ENCODE data around the gene DKKL1.
"Not testable (repeated sequence)": the region's sequence is repeated elsewhere in the genome, so short reads cannot be mapped to it uniquely, and the experiment has no call there.

Gene DKKL1

DNA sequence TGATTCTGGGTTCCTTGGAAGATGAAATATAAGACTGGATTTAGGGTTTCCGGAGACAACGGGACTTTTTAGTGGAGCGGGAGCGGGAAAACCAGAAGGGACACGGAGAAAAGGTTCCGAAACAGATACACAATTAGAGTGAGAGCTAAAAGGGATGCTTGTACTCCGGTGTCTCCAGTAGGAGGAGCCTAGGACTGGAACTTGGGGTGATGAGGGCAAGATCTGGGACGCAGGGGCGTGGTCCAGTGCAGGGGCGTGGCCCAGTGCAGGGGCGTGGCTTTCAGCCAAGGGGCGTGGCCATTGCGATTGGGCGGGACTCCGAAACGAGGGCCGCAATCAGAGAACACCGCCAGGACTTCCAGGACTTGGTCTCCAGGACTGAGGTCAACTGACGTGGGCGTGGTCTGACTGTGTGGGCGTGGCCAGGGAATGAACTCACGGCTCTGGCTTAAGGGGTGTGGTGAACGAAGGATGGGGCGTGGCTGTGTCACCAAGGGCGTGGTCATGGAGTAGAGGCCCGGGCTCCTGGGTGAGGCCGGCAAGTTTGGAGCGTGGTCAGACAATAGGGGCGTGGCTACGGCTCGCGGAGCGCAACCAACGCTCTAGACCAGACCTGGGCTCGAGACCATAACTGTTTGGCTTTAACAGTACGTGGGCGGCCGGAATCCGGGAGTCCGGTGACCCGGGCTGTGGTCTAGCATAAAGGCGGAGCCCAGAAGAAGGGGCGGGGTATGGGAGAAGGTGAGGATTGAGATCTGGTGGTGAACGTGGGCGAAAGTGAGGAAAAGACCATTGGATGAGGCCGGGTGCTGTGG, at the start of gene DKKL1:
Gene DKKL1, plus strand, starts transcription at position 610 of the 815 bp plus-strand sequence. Its CDS starts 122 bp downstream, at position 732.
- no peak for DNase-seq

DNA sequence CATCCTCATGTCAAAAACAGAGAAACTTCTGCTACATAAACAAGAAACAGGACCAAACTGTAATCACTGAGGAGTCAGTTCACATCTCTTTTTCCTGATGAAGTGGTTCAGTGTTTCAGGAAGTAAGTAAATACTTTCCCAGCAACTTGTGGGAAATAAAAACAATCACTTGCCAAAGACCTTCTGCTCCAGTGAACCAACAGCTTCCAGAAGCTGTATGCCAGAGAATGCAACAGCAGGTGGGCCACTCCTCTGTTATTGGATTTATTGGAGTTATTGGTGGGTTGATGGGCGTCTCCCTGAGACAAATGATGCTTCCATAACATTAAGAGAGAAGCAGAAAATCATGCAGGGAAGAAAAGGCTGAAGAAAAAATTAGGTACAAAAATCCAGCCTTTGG, 48.6 kb upstream of the DKKL1 start:
- peak; percentile 18 for DNase-seq

- no peak for DNase-seq
These were observed 47.4 kb upstream of the DKKL1 start for GRCh38 chr19:49316284-49316683.

GRCh38 chr19:49318296-49318695, 45.4 kb upstream of the DKKL1 start:
- no peak for DNase-seq

DNA sequence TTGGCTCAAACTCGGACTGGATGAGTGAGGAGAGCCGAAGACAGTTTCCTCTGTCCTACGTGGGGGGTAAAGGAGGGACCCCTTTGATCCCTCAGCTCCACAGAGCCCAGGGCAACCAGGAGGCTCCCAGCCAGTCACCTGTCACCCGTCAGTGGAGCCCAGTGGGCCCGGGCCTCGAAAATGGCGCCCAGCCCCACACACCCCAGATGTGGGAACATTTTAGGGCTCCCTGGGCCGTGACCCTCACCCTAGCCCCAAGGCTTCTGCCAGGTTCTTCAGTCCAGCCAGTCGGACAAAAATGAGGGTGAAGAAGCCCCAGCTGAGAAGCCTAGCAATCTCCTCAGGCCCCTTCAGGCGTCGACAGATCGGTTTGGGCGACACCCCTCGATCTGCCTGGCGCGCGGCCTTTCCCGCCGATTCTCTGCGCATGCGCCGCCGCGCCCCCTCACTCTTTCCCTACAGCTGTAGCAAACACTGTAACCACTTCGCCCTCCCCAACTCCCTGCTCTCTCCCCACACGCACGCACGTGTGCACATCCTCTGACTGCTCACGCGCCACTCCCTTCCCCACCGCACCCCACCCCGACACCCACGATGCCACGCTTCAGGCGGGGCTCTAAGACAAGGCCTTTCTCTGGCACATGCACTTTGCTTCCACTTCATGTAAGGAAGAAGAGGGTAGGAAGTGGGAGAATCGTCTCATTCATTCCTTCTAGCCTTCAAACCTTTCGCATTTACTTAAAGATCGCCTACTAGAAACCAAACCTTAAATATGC, 38.7 kb upstream of the DKKL1 start, which contains the start of gene SLC6A16:
Gene SLC6A16, minus strand, starts transcription at position 391 of the 776 bp plus-strand sequence. CDS start 13,844 bp downstream, outside the sequence.
- no peak for DNase-seq

- not testable (repeated sequence) for DNase-seq
These were observed 37.9 kb upstream of the DKKL1 start for GRCh38 chr19:49325756-49326155.

- DNase-seq, result no peak
These were observed 37.4 kb upstream of the DKKL1 start for GRCh38 chr19:49326165-49326704.

- no peak for DNase-seq
These were observed 35.7 kb upstream of the DKKL1 start for GRCh38 chr19:49327878-49328544.

DNA sequence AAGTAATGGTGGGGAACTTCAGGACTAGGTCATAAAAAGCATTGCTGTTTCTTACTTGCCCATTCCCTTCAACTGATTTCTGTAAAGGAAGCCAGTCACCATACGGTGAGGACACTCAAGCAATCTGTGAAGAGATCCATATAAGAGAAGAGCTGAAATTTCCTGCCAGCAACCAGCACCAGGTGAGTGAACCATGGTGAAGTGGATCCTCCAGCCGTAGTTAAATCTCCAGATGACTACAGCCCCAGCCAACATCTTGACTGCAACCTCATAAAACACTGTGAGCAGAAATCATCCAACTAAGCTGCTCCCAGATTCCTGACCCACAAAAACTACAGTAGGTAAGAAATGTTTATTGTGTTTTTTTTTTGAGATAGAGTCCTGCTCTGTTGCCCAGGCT, 34.9 kb upstream of the DKKL1 start:
- no peak for DNase-seq

DNA sequence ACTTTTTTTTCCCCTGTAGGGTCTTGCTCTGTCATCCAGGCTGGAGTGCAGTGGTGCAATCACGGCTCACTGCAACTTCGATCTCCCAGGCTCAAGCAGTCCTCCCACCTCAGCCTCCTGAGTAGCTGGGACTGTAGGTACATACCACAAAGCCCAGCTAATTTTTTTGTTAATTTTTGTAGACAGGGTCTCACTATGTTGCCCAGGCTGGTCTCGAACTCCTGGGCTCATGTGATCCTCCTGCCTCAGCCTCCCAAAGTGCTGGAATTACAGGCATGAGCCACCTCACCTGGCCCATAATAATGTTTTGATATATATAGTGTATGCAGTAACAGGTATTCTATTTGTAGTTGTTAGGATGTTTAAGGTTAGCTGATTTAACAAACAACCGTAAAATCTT, 32.5 kb upstream of the DKKL1 start:
- DNase-seq, result not testable (repeated sequence)

DNA sequence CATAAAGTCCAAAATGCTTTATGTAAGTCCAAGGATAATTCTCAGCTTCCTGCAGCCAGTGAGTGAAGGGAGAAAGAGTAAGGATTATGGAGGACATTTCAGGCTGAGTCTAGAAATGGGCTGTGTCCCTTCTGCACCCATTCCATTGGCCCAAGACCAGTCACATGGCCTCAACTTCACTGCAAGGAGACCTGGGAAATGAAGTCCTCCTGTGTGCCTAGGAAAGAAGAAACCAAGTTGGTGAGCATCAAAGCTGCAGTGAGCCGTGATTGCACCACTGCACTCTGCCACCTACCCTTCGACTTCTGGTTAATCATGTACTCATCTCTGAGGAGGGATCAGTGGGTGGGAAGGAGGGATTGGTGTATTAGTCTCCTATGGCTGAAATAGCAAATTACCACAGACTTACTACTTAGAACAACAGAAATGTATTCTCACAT, 32.0 kb upstream of the DKKL1 start:
- DNase-seq, result peak; percentile 35

DNA sequence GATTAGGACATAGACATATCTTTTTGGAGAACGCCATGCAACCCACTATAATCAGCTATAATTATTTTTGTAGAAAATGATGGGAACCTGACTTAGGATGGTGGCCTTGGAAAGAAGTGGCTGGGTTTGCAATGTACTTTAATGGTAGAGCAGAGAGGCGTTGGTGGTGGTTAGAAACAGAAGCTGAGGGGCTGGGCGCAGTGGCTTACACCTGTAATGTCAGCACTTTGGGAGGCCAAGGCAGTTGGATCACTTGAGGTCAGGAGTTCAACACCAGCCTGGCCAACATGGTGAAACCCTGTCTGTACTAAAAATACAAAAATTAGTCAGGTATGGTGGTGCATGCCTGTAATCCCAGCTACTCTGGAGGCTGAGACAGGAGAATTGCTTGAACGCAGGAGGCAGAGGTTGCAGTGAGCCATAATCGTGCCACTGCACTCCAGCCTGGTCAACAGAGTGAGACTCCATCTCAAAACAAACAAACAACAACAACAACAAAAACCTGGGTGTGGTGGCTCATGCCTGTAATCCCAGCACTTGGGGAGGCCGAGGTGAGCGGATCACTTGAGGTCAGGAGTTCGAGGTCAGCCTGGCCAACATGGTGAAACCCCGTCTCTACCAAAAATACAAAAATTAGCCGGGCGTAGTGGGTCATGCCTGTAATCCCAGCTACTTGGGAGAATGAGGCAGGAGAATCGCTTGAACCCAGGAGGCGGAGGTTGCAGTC, 30.8 kb upstream of the DKKL1 start:
- not testable (repeated sequence) for DNase-seq

DNA sequence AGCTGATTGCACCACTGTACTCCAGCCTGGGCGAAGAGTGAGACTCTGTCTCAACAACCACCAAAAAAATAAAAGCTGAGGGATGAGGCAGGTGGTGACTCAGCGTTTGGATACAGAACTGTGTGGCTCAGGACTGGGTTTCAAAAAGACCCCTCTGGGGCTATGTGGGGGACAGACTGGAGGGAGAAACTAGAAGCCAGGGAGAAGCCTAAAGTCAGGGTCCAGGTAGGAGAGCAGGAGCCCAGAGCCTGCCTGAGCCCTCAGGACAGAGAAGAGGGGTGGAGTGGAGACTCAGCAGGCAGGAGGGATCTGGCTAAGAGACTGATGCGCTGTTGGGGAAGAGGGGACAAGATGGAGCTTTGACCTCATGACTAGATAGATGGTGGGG, 30.3 kb upstream of the DKKL1 start:
- no peak for DNase-seq

- no peak for DNase-seq
These were observed 29.8 kb upstream of the DKKL1 start for GRCh38 chr19:49333811-49334288.

DNA sequence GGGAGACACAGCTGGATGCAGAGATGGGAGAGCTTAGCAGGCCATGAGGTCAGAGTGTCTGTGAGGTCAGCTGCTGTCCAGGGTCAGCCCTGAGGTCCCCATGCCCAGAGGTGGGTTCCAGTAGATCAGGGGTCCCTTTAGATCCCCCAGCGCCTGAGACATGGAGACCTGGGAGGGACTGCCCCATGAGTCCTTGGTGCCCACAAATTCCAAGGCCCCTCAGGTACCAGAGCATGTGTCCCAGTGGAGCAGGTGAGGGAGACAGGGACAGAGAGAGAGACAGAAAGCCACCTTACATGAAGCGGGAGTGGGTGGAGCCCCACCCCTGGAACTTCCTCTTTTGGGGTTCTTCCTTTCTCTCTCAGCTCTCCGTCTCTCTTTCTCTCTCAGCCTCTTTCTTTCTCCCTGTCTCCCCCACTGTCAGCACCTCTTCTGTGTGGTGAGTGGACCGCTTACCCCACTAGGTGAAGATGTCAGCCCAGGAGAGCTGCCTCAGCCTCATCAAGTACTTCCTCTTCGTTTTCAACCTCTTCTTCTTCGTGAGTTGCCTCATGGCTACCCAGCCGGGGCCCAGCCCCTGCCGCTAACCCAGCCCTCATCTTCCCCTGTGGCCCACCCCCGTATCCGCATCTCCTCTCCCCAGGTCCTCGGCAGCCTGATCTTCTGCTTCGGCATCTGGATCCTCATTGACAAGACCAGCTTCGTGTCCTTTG, 28.4 kb upstream of the DKKL1 start, which contains the start of gene CD37:
Gene CD37, plus strand, starts transcription at position 336 of the 713 bp plus-strand sequence. Its CDS starts 135 bp downstream, at position 471.
- DNase-seq, result no peak

DNA sequence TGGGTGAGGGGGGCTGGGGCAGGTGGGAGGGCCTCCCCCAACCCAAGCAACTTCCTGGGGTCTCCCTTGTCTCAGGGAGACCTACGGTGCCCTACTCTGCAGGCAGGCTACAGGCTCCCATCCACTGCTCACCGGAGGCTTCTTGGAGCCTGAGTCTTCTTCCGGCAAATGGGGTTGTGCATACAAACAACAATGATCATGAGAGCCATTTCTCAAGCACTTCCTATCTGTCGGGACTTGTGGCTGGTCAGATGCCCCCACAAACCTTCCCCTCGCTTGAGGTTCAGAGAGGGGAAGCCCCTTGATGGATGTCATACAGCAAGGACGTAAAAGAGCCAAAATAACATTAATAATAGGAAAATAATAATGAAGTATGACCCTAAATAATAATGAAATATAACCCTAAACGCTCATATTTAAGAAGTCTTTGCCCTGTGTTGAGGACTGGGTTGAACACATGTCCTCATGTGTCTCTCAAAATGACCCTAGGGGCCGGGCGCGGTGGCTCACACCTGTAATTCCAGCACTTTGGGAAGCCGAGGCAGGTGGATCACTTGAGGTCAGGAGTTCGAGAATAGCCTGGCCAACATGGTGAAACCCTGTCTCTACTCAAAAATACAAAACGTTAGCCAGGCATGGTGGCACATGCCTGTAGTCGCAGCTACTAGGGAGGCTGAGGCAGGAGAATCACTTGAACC, 27.7 kb upstream of the DKKL1 start:
- DNase-seq, result no peak

- DNase-seq, result no peak
These were observed 27.0 kb upstream of the DKKL1 start for GRCh38 chr19:49336482-49337266.

DNA sequence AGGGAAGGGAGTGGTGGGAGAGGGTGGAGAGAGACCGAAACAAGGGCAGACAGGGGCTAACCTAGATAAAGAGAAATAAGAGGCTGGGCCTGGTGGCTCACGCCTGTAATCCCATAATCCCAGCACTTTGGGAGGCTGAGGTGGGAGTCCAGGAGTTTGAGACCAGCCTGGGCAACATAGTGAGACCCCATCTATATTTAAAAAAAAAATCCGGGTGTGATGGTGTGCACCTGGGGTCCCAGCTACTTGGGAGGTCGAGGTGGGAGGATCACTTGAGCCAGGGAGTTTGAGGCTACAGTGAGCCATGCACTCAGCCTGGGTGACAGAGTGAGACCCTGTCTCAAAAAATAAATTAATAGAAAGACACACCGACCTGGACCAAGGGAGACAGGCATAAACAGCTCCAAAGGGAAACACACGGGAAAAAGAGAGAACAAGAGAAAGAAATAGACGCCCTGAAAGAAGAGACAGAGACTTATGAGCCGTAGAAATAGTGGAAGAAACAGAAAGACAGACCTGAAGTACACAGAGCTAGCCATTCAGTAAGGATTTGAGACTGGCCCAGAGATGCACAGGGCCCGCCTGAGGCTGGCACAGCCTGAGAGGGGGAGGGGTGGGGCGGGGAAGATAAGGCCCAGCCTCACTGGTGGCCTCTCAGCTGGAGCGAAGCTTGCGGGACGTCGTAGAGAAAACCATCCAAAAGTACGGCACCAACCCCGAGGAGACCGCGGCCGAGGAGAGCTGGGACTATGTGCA, 26.2 kb upstream of the DKKL1 start:
- DNase-seq, result no peak
